ENCODE results near the gene PTPN2. TPM values are rescaled to one million over a fixed set of nuclear protein-coding genes. Genes with fewer than 3 reads are reported as not detected.

Gene PTPN2
- total and polyA plus RNA-seq, 9 of the 15 experiments (the other 6 are each of a cell fraction or from before 2014, with no cell fraction given), result 36.6 to 66.4 (median 43.8) TPM

GRCh38 chr18:12754511-12754910 lies 129.5 kb downstream of the PTPN2 start (continued):
- TF ChIP-seq HOMEZ (CRISPR knock-in tag; IDR thresholded peaks at IDR 0.05) (no peak), MCM5 (IDR thresholded peaks at IDR 0.05; ENCODE audit: low read depth) (no peak), HNRNPH1 (optimal IDR thresholded peaks at IDR 0.05; ENCODE audit: low read depth, low read length) (no peak), TFE3 (CRISPR knock-in tag; IDR thresholded peaks at IDR 0.05) (peak; percentile 59), ZNF551 (CRISPR knock-in tag; IDR thresholded peaks at IDR 0.05) (no peak)

- Histone ChIP-seq H2AFZ (ENCODE audit: low read depth, low read length) (no peak overlapping the region), H3K4me2 (ENCODE audit: insufficient read depth, low read length) (no peak overlapping the region), H3K36me3 (ENCODE audit: control insufficient read depth, insufficient read depth, low read length) (no peaks in the 10 kb centered on the region), H3K79me2 (ENCODE audit: control insufficient read depth, insufficient read depth, low read length) (no peaks in the 10 kb centered on the region), H3K4me1 (replicated peaks in 1 of 2; ENCODE audit: control insufficient read depth in 2 of 2, insufficient read depth in 2 of 2, low read length in 2 of 2) (peaks cover 4 to 12% of the 10 kb centered on the region in 2 experiments; a peak in 3 of 5 replicates), H3K9me1 (ENCODE audit: control insufficient read depth, insufficient read depth, low read length) (no peaks in the 10 kb centered on the region), H3K9me3 (replicated peaks; ENCODE audit: control insufficient read depth, insufficient read depth, low read depth, low read length) (no peaks in the 10 kb centered on the region), H3K27ac (ENCODE audit: extremely low read depth, low read depth, low read length) (no peak overlapping the region), H3K4me3 (no peak overlapping the region), H4K20me1 (replicated peaks; ENCODE audit: control insufficient read depth, insufficient read depth, low read length) (no peaks in the 10 kb centered on the region), H3K9ac (ENCODE audit: insufficient read depth in 1 of 2, low read depth in 2 of 2, low read length in 2 of 2) (no peak overlapping the region), H3K27me3 (ENCODE audit: control insufficient read depth in 2 of 2, insufficient read depth in 2 of 2, low read length in 2 of 2) (no peaks in the 10 kb centered on the region)
- ChIA-PET CTCF (ENCODE audit: low intra/inter-chr PET ratio) (no interaction called here), POLR2A (interaction anchor here (1.3 kb wide), 1 partner anchor 16 kb away, joined by 5 read pairs; no protein-coding TSS in a partner anchor)
- peak; percentile 35 for ATAC-seq
- in situ Hi-C loops (cut with MboI), result no loop called here
- no peak for TF ChIP-seq KLF10 (CRISPR knock-in tag; IDR thresholded peaks at IDR 0.05)
- TF ChIP-seq HSF4 (CRISPR knock-in tag; IDR thresholded peaks at IDR 0.05; ENCODE audit: borderline replicate concordance), result no peak
- no peak for TF ChIP-seq BACH1 (tag; IDR thresholded peaks at IDR 0.05)
- no peak for TF ChIP-seq NFIX (CRISPR knock-in tag; IDR thresholded peaks at IDR 0.05; ENCODE audit: low read depth)
- no peak for TF ChIP-seq RFX5 (IDR thresholded peaks at IDR 0.05; ENCODE audit: low read depth, low read length)
- no peak for TF ChIP-seq TCF7 (IDR thresholded peaks at IDR 0.05; ENCODE audit: borderline replicate concordance)
- TF ChIP-seq CXXC5 (CRISPR knock-in tag; IDR thresholded peaks at IDR 0.05), result no peak
- no peak for TF ChIP-seq CBFA2T3 (IDR thresholded peaks at IDR 0.05)
- TF ChIP-seq SP2 (IDR thresholded peaks at IDR 0.05; ENCODE audit: extremely low read depth, low read depth, low read length, poor library complexity, severe bottlenecking), result no peak
- TF ChIP-seq SAFB2 (IDR thresholded peaks at IDR 0.05; ENCODE audit: borderline replicate concordance, low read depth, low read length, severe bottlenecking), result no peak
- TF ChIP-seq ZNF224 (CRISPR knock-in tag; IDR thresholded peaks at IDR 0.05), result no peak
- TF ChIP-seq ZNF23 (CRISPR knock-in tag; IDR thresholded peaks at IDR 0.05), result no peak
- TF ChIP-seq ZNF707 (CRISPR knock-in tag; conservative IDR thresholded peaks at IDR 0.05), result no peak
- TF ChIP-seq GABPB2 (CRISPR knock-in tag; conservative IDR thresholded peaks at IDR 0.05), result no peak
- FAIRE-seq, result no peak
- BruUV-seq (replicated peaks), result no TSS peak
- intact Hi-C loops (cut with micrococcal nuclease), result no loop called here
- DNase-seq (ENCODE audit: extremely low read depth in 1 of 4, low spot score in 3 of 4), result no peak
- 15% methylated on average over 4 of the region's 4 CpGs for WGBS (ENCODE audit: insufficient coverage, low coverage, missing lambda C conversion rate)
Observed at GRCh38 chr18:12751891-12752290, 132.1 kb downstream of the PTPN2 start.

All from K562 (cell line).